Subcutaneous abdominal adipose tissue (tissue), 5 donors: ENCODE data around the gene FAM149B1.
"Not testable (repeated sequence)": the region's sequence is repeated elsewhere in the genome, so short reads cannot be mapped to it uniquely, and the experiment has no call there.

Experiments
- H3K27ac ChIP-seq: one replicate; pipeline ENCODE4 v1.7.0; 2013; ENCODE audit warnings: low read depth, mild to moderate bottlenecking, inconsistent platforms, low read length, moderate library complexity
- H3K27me3 ChIP-seq, 5 donors: one replicate each; pipeline ENCODE4 v1.7.0; 2013; ENCODE audit warnings: low read length in 5 of 5, inconsistent platforms in 1 of 5; ENCODE audit not compliant: control insufficient read depth in 5 of 5, insufficient read depth in 4 of 5
- H3K36me3 ChIP-seq, 5 donors: one replicate each; pipeline ENCODE4 v1.7.0; 2013; ENCODE audit warnings: low read length in 5 of 5; ENCODE audit not compliant: control insufficient read depth in 5 of 5, insufficient read depth in 5 of 5
- H3K4me1 ChIP-seq, 5 donors: one replicate each; pipeline ENCODE4 v1.7.0; 2013; ENCODE audit warnings: low read length in 5 of 5, mild to moderate bottlenecking in 3 of 5, moderate library complexity in 1 of 5; ENCODE audit not compliant: control insufficient read depth in 5 of 5, insufficient read depth in 5 of 5
- H3K4me3 ChIP-seq, 5 donors: one replicate each; pipeline ENCODE4 v1.7.0; 2013; ENCODE audit warnings: low read length in 5 of 5, low read depth in 1 of 5
- H3K9ac ChIP-seq, 5 donors: one replicate each; pipeline ENCODE4 v1.7.0; 2013; ENCODE audit warnings: low read length in 5 of 5, mild to moderate bottlenecking in 4 of 5, moderate library complexity in 3 of 5
- H3K9me3 ChIP-seq, 5 donors: one replicate each; pipeline ENCODE4 v1.7.0; 2013; ENCODE audit warnings: low read length in 5 of 5; ENCODE audit not compliant: control insufficient read depth in 5 of 5
- donor health status: healthy.
- donor health status: healthy.
- donor health status: healthy.
- donor health status: healthy.
- donor health status: healthy.

FAM149B1 gene

GRCh38 chr10:73150633-73151413 is 17.1 kb upstream of the FAM149B1 start:
- not testable (repeated sequence) for H3K27me3 ChIP-seq, H3K27ac ChIP-seq, H3K4me1 ChIP-seq, H3K9ac ChIP-seq, H3K9me3 ChIP-seq, H3K4me3 ChIP-seq
- peaks cover 28 to 65% (median 53%) of the 10 kb centered on the region in 5 donors for H3K36me3 ChIP-seq

- H3K36me3 ChIP-seq = peaks cover 30 to 62% (median 51%) of the 10 kb centered on the region in 5 donors
- no peak overlapping the region for H3K9ac ChIP-seq
- no peaks in the 10 kb centered on the region for H3K9me3 ChIP-seq
- H3K27ac ChIP-seq = no peak overlapping the region
- no peak overlapping the region for H3K4me3 ChIP-seq
- no peaks in the 10 kb centered on the region for H3K27me3 ChIP-seq
- no peaks in the 10 kb centered on the region for H3K4me1 ChIP-seq
Measured at GRCh38 chr10:73152009-73152408, 15.9 kb upstream of the FAM149B1 start.

- Histone ChIP-seq H3K9ac (no peak overlapping the region), H3K4me1 (no peaks in the 10 kb centered on the region), H3K27me3 (no peaks in the 10 kb centered on the region), H3K36me3 (peaks cover 19 to 53% (median 40%) of the 10 kb centered on the region in 5 donors), H3K9me3 (no peaks in the 10 kb centered on the region), H3K4me3 (no peak overlapping the region), H3K27ac (no peak overlapping the region)
Measured at GRCh38 chr10:73156054-73156453, 11.9 kb upstream of the FAM149B1 start.

- Histone ChIP-seq H3K4me1 (peaks cover 0 to 10% (median 4%) of the 10 kb centered on the region in 5 donors), H3K9ac (no peak overlapping the region), H3K9me3 (no peaks in the 10 kb centered on the region), H3K27me3 (no peaks in the 10 kb centered on the region), H3K4me3 (no peak overlapping the region), H3K36me3 (peaks cover 27 to 47% (median 30%) of the 10 kb centered on the region in 5 donors), H3K27ac (peak overlapping the region; percentile 23)
Measured at GRCh38 chr10:73159038-73159648, 8.8 kb upstream of the FAM149B1 start.

GRCh38 chr10:73161079-73161478 is 6.8 kb upstream of the FAM149B1 start:
- Histone ChIP-seq H3K27me3 (no peaks in the 10 kb centered on the region), H3K27ac (no peak overlapping the region), H3K36me3 (peaks cover 21 to 34% (median 24%) of the 10 kb centered on the region in 5 donors), H3K4me1 (peaks cover 0 to 13% (median 5%) of the 10 kb centered on the region in 5 donors), H3K9me3 (no peaks in the 10 kb centered on the region), H3K9ac (no peak overlapping the region), H3K4me3 (no peak overlapping the region)

- H3K27ac ChIP-seq = no peak overlapping the region
- H3K36me3 ChIP-seq = peaks cover 17 to 28% (median 19%) of the 10 kb centered on the region in 5 donors
- H3K9ac ChIP-seq = no peak overlapping the region
Measured at GRCh38 chr10:73161662-73162061, 6.3 kb upstream of the FAM149B1 start.

GRCh38 chr10:73163096-73163495 is 4.8 kb upstream of the FAM149B1 start:
- Histone ChIP-seq H3K9ac (peak overlapping the region in 2 of 5 donors; percentile 25 to 41), H3K9me3 (no peaks in the 10 kb centered on the region), H3K27ac (peak overlapping the region; percentile 33), H3K4me3 (no peak overlapping the region), H3K27me3 (no peaks in the 10 kb centered on the region), H3K36me3 (peaks cover 17 to 26% (median 19%) of the 10 kb centered on the region in 5 donors), H3K4me1 (peaks cover 0 to 26% (median 18%) of the 10 kb centered on the region in 5 donors)

More at GRCh38 chr10:73161662-73162061, 6.3 kb upstream of the FAM149B1 start:
- H3K27me3 ChIP-seq = no peaks in the 10 kb centered on the region
- peaks cover 0 to 16% (median 8%) of the 10 kb centered on the region in 5 donors for H3K4me1 ChIP-seq
- H3K9me3 ChIP-seq = no peaks in the 10 kb centered on the region
- no peak overlapping the region for H3K4me3 ChIP-seq

- H3K36me3 ChIP-seq = peaks cover 9 to 18% (median 14%) of the 10 kb centered on the region in 5 donors
- peaks cover 3 to 34% (median 23%) of the 10 kb centered on the region in 5 donors for H3K4me1 ChIP-seq
- H3K4me3 ChIP-seq = peak overlapping the region; percentile 87 to 95 (median 90)
- peak overlapping the region; percentile 99 for H3K27ac ChIP-seq
- no peaks in the 10 kb centered on the region for H3K27me3 ChIP-seq
- H3K9me3 ChIP-seq = no peaks in the 10 kb centered on the region
- H3K9ac ChIP-seq = peak overlapping the region in 4 of 5 donors; percentile 94 to 100 (median 98)
Measured at GRCh38 chr10:73166972-73167371, 947 bp upstream of the FAM149B1 start.

- Histone ChIP-seq H3K9me3 (no peaks in the 10 kb centered on the region), H3K4me1 (peaks cover 3 to 33% (median 21%) of the 10 kb centered on the region in 5 donors), H3K27ac (peak overlapping the region; percentile 99), H3K4me3 (peak overlapping the region; percentile 87 to 95 (median 90)), H3K36me3 (peaks cover 7 to 14% (median 10%) of the 10 kb centered on the region in 5 donors), H3K27me3 (no peaks in the 10 kb centered on the region), H3K9ac (peak overlapping the region; percentile 94 to 100 (median 100))
Measured at GRCh38 chr10:73167458-73167782, 499 bp upstream of the FAM149B1 start.

- H3K27me3 ChIP-seq = no peaks in the 10 kb centered on the region
- H3K4me3 ChIP-seq = peak overlapping the region; percentile 87 to 95 (median 91)
- H3K27ac ChIP-seq = peak overlapping the region; percentile 99
- peak overlapping the region; percentile 75 to 100 (median 95) for H3K9ac ChIP-seq
- H3K4me1 ChIP-seq = peaks cover 3 to 24% (median 21%) of the 10 kb centered on the region in 5 donors
- H3K36me3 ChIP-seq = peaks cover 2 to 9% (median 3%) of the 10 kb centered on the region in 5 donors
- H3K9me3 ChIP-seq = no peaks in the 10 kb centered on the region
Measured at GRCh38 chr10:73168465-73168803, 515 bp downstream of the FAM149B1 start.
